OCI-LY1 (cell line): Measurements from ENCODE around the gene SDK1.

ENCODE experiments used
- EZH2 ChIP-seq: fragments of 200-600 bp; sonication (generic), shearing (Covaris generic); IDR thresholded peaks from 2 replicates; pipeline ENCODE4 v1.8.0; 2017; ENCODE audit warnings: borderline replicate concordance, mixed run types, mild to moderate bottlenecking, antibody characterized with exemption, low read length, moderate library complexity, mixed read lengths
- TF ChIP-seq, protein P1 (sequence below): fragments of 200-600 bp; sonication (generic), shearing (Covaris generic); IDR thresholded peaks from 2 replicates; pipeline ENCODE4 v1.5.1; 2017; ENCODE audit warnings: mild to moderate bottlenecking, antibody characterized with exemption, low read length, moderate library complexity, mixed read lengths

DNA sequence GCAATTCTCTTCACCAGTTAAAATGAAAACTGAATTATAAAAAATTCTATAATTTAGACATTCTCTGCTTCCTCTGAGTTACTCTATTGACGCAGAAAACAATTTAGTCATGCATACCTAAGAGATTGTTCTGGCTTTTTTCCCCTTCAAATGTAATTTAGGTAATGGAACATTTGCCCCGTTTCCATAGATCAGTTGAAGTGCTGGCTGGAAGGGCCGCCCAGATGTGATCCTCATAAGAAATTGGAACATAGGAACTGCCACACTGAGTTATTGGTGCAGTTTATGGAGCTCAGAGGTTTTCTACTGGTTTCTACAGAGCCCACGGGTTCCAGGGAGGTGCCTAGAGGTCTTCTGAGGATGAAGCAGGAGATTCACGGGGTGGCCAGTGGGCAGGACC lies 581.7 kb downstream of the SDK1 start:
- TF ChIP-seq, protein P1, sequence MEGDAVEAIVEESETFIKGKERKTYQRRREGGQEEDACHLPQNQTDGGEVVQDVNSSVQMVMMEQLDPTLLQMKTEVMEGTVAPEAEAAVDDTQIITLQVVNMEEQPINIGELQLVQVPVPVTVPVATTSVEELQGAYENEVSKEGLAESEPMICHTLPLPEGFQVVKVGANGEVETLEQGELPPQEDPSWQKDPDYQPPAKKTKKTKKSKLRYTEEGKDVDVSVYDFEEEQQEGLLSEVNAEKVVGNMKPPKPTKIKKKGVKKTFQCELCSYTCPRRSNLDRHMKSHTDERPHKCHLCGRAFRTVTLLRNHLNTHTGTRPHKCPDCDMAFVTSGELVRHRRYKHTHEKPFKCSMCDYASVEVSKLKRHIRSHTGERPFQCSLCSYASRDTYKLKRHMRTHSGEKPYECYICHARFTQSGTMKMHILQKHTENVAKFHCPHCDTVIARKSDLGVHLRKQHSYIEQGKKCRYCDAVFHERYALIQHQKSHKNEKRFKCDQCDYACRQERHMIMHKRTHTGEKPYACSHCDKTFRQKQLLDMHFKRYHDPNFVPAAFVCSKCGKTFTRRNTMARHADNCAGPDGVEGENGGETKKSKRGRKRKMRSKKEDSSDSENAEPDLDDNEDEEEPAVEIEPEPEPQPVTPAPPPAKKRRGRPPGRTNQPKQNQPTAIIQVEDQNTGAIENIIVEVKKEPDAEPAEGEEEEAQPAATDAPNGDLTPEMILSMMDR, result no peak
- TF ChIP-seq EZH2, result no peak
